GM12864 (cell line): ENCODE results near the gene CACNG5.

Experiments used
- DNase-seq: peaks from one replicate; pipeline ENCODE4 v3.0.0-alpha.2; 2011; ENCODE audit warnings: low read depth
- H3K4me3 ChIP-seq: 2 replicates; pipeline ENCODE4 v1.5.1; 2011; ENCODE audit warnings: mild to moderate bottlenecking, low read depth, low read length, control low read depth
- TF ChIP-seq, protein P1 (sequence below): IDR thresholded peaks from 2 replicates; pipeline ENCODE4 v1.5.1; 2011; ENCODE audit warnings: low read depth, mild to moderate bottlenecking, moderate library complexity, low read length, control low read depth, inconsistent platforms; ENCODE audit errors: missing control alignments

Gene CACNG5

GRCh38 chr17:66791347-66791746, 43.6 kb upstream of the CACNG5 start:
- TF ChIP-seq, protein P1, sequence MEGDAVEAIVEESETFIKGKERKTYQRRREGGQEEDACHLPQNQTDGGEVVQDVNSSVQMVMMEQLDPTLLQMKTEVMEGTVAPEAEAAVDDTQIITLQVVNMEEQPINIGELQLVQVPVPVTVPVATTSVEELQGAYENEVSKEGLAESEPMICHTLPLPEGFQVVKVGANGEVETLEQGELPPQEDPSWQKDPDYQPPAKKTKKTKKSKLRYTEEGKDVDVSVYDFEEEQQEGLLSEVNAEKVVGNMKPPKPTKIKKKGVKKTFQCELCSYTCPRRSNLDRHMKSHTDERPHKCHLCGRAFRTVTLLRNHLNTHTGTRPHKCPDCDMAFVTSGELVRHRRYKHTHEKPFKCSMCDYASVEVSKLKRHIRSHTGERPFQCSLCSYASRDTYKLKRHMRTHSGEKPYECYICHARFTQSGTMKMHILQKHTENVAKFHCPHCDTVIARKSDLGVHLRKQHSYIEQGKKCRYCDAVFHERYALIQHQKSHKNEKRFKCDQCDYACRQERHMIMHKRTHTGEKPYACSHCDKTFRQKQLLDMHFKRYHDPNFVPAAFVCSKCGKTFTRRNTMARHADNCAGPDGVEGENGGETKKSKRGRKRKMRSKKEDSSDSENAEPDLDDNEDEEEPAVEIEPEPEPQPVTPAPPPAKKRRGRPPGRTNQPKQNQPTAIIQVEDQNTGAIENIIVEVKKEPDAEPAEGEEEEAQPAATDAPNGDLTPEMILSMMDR, result no peak
- H3K4me3 ChIP-seq, result no peak overlapping the region
- no peak for DNase-seq

DNA sequence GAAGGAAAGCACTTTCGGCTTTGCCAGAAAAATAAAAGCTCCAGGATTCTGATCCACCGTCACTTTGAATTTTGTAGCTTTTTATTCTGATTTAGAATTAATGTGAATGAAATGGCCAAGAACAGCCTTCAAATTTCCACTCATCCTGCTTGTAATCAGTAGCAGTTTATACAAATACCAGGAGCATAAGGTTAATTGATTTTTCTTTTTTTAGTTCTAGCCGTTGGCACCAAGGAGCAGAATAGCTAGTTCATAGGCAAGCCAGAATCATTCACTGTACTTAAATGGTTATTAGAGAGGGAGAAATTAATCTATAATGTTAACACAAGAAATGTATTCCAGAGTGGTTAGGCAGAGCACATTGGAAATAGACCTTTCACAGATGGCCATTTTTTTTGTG, 41.1 kb upstream of the CACNG5 start:
- TF ChIP-seq, protein P1, result no peak
- DNase-seq, result no peak
- no peak overlapping the region for H3K4me3 ChIP-seq

DNA sequence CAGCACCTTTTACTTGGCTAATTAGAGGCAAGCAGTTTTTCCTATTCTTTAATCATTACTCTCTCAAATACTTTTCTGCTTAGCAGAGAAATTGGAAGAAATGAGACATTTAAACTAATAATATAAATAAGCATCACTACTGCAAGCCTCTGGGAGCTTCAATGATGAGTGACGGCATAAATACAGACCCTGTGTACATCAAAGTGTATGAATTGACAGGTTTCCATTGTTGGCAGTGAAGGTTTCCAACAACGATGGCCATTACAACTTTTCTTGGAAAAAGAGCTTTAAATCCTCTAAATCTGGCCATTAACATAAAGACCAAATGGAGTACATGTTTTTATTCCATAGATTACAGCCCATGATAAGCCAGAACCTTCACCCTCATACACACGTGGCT, 39.4 kb upstream of the CACNG5 start:
- TF ChIP-seq, protein P1, result no peak
- DNase-seq, result no peak
- H3K4me3 ChIP-seq, result no peak overlapping the region

DNA sequence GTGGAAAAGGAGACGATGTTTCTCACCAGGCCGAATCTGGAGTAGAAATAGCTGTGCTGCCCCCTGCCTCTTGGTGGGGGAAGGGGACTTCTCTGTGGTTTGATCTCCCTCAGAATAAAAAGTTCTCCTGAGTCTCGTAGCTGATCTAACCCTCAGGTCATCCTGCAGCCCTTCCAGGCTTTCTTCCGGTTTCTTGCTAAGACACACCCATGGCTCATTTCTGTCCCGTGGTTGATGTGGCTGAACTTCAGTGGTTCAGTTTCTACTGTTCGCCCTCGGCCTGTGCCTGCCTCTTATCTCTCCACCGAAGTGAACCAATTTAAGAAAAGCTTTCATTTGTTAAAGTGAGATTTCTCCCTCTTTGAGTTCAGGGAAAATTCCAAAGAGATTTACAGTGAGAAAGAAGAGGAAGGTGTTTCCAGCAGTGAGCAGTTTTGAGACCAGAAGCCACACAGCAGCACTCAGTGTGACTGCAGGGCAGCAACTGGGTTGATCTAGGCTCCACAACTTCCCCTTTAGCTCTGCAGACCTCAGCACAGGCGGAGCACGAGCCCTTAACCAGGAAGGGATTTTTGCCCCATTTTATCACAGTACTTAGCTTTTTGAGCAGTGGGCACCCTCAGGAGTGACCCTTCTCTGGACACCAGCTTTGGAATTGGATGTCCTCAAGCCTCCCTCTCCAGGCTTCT, 34.9 kb upstream of the CACNG5 start:
- no peak overlapping the region for H3K4me3 ChIP-seq
- no peak for DNase-seq
- TF ChIP-seq, protein P1, result no peak

GRCh38 chr17:66803474-66803951, 31.4 kb upstream of the CACNG5 start:
- DNase-seq, result no peak
- TF ChIP-seq, protein P1, result no peak
- H3K4me3 ChIP-seq, result no peak overlapping the region

DNA sequence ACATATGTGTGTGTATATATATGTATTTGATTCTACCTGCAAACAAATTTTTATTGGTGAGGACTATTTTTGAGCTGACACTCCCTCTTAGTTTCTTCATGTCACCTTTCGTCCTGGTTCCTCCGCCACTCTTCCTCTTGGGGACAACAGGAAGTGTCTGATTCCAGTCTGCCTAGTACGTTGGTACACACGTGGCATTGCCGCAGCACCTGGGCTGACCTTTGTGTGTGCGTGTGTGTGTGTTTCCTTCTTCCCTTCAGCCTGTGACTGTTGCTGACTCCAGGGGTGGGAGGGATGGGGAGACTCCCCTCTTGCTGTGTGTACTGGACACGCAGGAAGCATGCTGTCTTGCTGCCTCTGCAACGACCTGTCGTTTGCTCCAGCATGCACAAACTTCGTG, 29.4 kb upstream of the CACNG5 start:
- no peak for DNase-seq
- TF ChIP-seq, protein P1, result no peak
- no peak overlapping the region for H3K4me3 ChIP-seq

DNA sequence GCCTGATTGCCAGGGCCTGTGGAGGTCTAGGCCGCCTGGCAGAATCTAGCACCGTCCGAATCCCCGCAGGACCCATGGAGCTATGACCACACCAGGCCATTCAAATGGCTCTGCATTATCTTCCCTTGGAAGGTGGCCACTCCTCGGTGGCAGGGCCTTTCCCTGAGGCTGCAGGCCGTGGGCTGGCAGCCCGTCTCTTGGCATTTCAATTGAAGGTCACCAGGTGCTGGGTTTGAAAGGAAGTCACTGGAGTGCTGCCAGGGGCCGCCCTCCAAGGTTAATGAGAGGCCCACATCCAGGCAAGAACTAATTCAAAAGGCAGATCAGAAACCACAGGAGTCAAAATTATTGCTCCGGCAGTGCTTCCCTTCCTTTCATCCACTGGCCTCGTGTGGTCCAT, 27.7 kb upstream of the CACNG5 start:
- H3K4me3 ChIP-seq, result no peak overlapping the region
- TF ChIP-seq, protein P1, result no peak
- no peak for DNase-seq
